ENCODE results near the gene LMAN2L.

- TF ChIP-seq CTCF (IDR thresholded peaks at IDR 0.05) (no peak), POLR2A (IDR thresholded peaks at IDR 0.05) (no peak)
Measured at GRCh38 chr2:96665083-96665569, 74.7 kb downstream of the LMAN2L start.

All from body of pancreas (tissue), 4 donors.